GM12892 (cell line): ENCODE results near the gene MOB2.

ENCODE experiments used
- POLR2A ChIP-seq: IDR thresholded peaks from 2 replicates; pipeline ENCODE4 v1.6.1; 2011; ENCODE audit warnings: low read depth, low read length, control low read depth
- POLR2AphosphoS5 ChIP-seq: IDR thresholded peaks from 2 replicates; pipeline ENCODE4 v1.6.1; 2011; ENCODE audit warnings: low read depth, low read length, control low read depth

DNA sequence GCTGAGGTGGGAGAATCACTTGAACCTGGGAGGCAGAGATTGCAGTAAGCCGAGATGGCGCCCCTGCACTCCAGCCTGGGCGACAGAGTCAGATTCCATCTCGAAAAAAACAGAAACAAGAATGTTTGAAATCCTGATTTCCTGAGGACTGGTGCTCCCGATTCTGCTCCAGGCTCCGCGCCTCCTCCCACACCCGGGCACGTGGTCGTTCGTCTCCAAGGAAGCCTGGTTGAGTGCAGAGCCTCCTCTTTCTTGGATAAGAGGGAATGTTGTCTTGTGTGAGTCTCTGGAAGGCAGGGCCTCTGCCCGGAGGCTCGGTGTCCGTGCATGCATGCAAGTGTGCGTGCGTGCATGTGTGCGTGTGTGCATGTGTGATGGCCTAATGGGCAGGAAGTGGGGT lies 66.8 kb downstream of the MOB2 start:
- TF ChIP-seq POLR2A = no peak
- no peak for TF ChIP-seq POLR2AphosphoS5
